GM12878 (cell line): Measurements from ENCODE around the gene PSRC1. TPM values are rescaled to one million over a fixed set of nuclear protein-coding genes. Genes with fewer than 3 reads are reported as not detected.

ENCODE experiments used
- ATAC-seq: fragments of 200-7000 bp; cut with Tn5 transposase; 3 replicates; pipeline ENCODE4 v1.9.1; 2020; ENCODE audit warnings: mild to moderate bottlenecking, moderate library complexity
- BruUV-seq: library from RNA; stranded (reverse); fragments of 400-500 nt; replicated peaks from 2 replicates; lab custom pipeline; 2021; lab: Mats Ljungman, UMichigan
- CTCF ChIA-PET: fragments of 300-600 bp; sonication (Branson Sonifier 250); formaldehyde crosslinking; extraction: SDS; loops from one replicate; lab custom pipeline; 2021; ENCODE audit warnings: inconsistent platforms; lab: Yijun Ruan, JAX
- POLR2A ChIA-PET: fragments of 350-600 bp; formaldehyde crosslinking; extraction: SDS; loops from one replicate; lab custom pipeline; 2021; ENCODE audit warnings: inconsistent platforms; lab: Charles Lee
- RAD21 ChIA-PET: fragments of 300-600 bp; sonication (Branson Sonifier 250); formaldehyde crosslinking; loops from one replicate; lab custom pipeline; 2023; ENCODE audit warnings: antibody characterized with exemption; ENCODE audit not compliant: unreplicated experiment; lab: Charles Lee
- SMC1A ChIA-PET: fragments of 300-600 bp; sonication (Branson Sonifier 250); formaldehyde crosslinking; loops from one replicate; lab custom pipeline; 2023; ENCODE audit not compliant: unreplicated experiment, uncharacterized antibody; lab: Charles Lee
- DNase-seq: peaks from one replicate; pipeline ENCODE4 v3.0.0-alpha.2; 2011; ENCODE audit warnings: low read depth, low spot score
- FAIRE-seq: peaks from 3 replicates; lab custom pipeline; 2011; peaks lifted over from hg19 to GRCh38; lab: Jason Lieb, UNC
- H2AFZ ChIP-seq: 2 replicates; pipeline ENCODE4 v1.6.0; 2011; ENCODE audit warnings: low read depth, low read length, control low read depth; ENCODE audit not compliant: control insufficient read depth
- H3K27ac ChIP-seq: 2 replicates; pipeline ENCODE4 v1.5.1; 2011; ENCODE audit warnings: control low read depth; ENCODE audit not compliant: control insufficient read depth, insufficient read depth
- H3K27me3 ChIP-seq, 2 experiments: replicated peaks in 1 of 2; 2 replicates each; pipeline versions ENCODE4 v1.6.0 to v1.6.1; 2011; ENCODE audit warnings: low read length in 1 of 2; ENCODE audit not compliant: control insufficient read depth in 2 of 2, insufficient read depth in 2 of 2
- H3K36me3 ChIP-seq, 2 experiments: 2 replicates each; pipeline ENCODE4 v1.5.1; 2011; ENCODE audit warnings: low read length in 1 of 2; ENCODE audit not compliant: control insufficient read depth in 2 of 2, insufficient read depth in 2 of 2
- H3K4me1 ChIP-seq: 2 replicates; pipeline ENCODE4 v1.6.1; 2011; ENCODE audit warnings: mild to moderate bottlenecking, low read length, moderate library complexity, mixed read lengths; ENCODE audit not compliant: control insufficient read depth, insufficient read depth
- H3K4me2 ChIP-seq: 2 replicates; pipeline ENCODE4 v1.6.0; 2011; ENCODE audit warnings: control low read depth; ENCODE audit not compliant: control insufficient read depth, insufficient read depth
- H3K4me3 ChIP-seq: fragments of 200-600 bp; sonication (generic); 2 replicates; pipeline ENCODE4 v1.5.1; 2016
- H3K79me2 ChIP-seq: 2 replicates; pipeline ENCODE4 v1.6.0; 2011; ENCODE audit warnings: low read length; ENCODE audit not compliant: control insufficient read depth, insufficient read depth
- H3K9ac ChIP-seq: 2 replicates; pipeline ENCODE4 v1.8.0; 2011; ENCODE audit warnings: low read length, control low read depth, mixed read lengths; ENCODE audit not compliant: control insufficient read depth, insufficient read depth
- H3K9me3 ChIP-seq: replicated peaks from 3 replicates; pipeline ENCODE4 v1.5.1; 2011; ENCODE audit warnings: mild to moderate bottlenecking, low read length; ENCODE audit not compliant: control insufficient read depth, insufficient read depth
- H4K20me1 ChIP-seq: 2 replicates; pipeline ENCODE4 v1.6.0; 2011; ENCODE audit not compliant: control insufficient read depth, insufficient read depth
- ATF3 ChIP-seq: IDR thresholded peaks from 2 replicates; pipeline ENCODE4 v1.6.1; 2011; ENCODE audit warnings: low read depth, mild to moderate bottlenecking, low read length, moderate library complexity, borderline replicate concordance; ENCODE audit errors: extremely low read depth
- HSF1 ChIP-seq: fragments of 150-350 bp; IDR thresholded peaks from 2 replicates; pipeline ENCODE4 v1.6.1; 2014; ENCODE audit warnings: mild to moderate bottlenecking, low read depth, low read length
- RFX5 ChIP-seq: IDR thresholded peaks from 2 replicates; pipeline ENCODE4 v1.6.1; 2011; ENCODE audit warnings: low read depth, low read length, improper control_type of control experiment
- SUZ12 ChIP-seq: fragments of 200-600 bp; sonication (generic); IDR thresholded peaks from one replicate; pipeline ENCODE4 v1.6.1; 2018; ENCODE audit warnings: antibody characterized with exemption, mild to moderate bottlenecking; ENCODE audit not compliant: unreplicated experiment
- ZBTB40 ChIP-seq: fragments of 450-650 bp; IDR thresholded peaks from 2 replicates; pipeline ENCODE4 v1.6.1; 2016; ENCODE audit warnings: mild to moderate bottlenecking, moderate library complexity, borderline replicate concordance
- WGBS: methylation state at CpG from one replicate; pipeline ENCODE4 v1.1.6; 2016; ENCODE audit warnings: low lambda C conversion rate; ENCODE audit not compliant: insufficient replicate concordance, insufficient coverage; ENCODE audit errors: missing lambda C conversion rate; 5-methylcytosine and 5-hydroxymethylcytosine counted together
- in situ Hi-C: fragments of 300-500 bp; cut with MboI; formaldehyde crosslinking; loops from 9 replicates; pipeline ENCODE4 v1.14.3; 2018; ENCODE audit warnings: mixed read lengths
- intact Hi-C: fragments of 100-400 bp; cut with micrococcal nuclease; formaldehyde crosslinking; loops from one replicate; pipeline ENCODE4 v1.14.2; 2022; ENCODE audit not compliant: unreplicated experiment
- polyA plus RNA-seq, 11 experiments: library from polyadenylated mRNA; depleted of rRNA in 4 of 11; unstranded in 6 of 11; stranded (reverse) in 5 of 11; fragments of >200 nt; fragmentation: Nextera tagmentation in 4 of 11; fragmentation: Illumina TruSeq in 1 of 11; extraction: Ambion mirVana in 4 of 11; extraction: Trizol in 1 of 11; gene quantifications; 1 replicate in 1 of 11; 2 replicates in 10 of 11; pipeline versions ENCODE4 v1.2.1 to v1.2.3, GENCODE V29; 2011 to 2016; ENCODE audit warnings: inconsistent platforms in 2 of 11, missing spikeins in 2 of 11, low read depth in 1 of 11
- total RNA-seq, 4 experiments: library from RNA; depleted of rRNA in 3 of 4; stranded (reverse); fragments of >200 nt in 3 of 4; fragmentation: Illumina TruSeq in 1 of 4; extraction: Trizol in 1 of 4; gene quantifications; 2 replicates each; pipeline versions ENCODE4 v1.2.1 to v1.2.3, GENCODE V29; 2013 to 2021

The PSRC1 gene
- total and polyA plus RNA-seq, 10 of the 15 experiments (the other 5 are each of a cell fraction or from before 2014, with no cell fraction given), result 1.2 to 11.8 (median 4.9) TPM

- RAD21 ChIA-PET, result no interaction called here
- Histone ChIP-seq H3K4me2 (no peak overlapping the region), H3K36me3 (no peaks in the 10 kb centered on the region), H3K4me1 (no peaks in the 10 kb centered on the region), H2AFZ (no peak overlapping the region), H3K9ac (no peak overlapping the region), H3K79me2 (no peaks in the 10 kb centered on the region), H3K27me3 (peaks cover 0 to 1% of the 10 kb centered on the region in 2 experiments; a peak in 1 of 4 replicates), H3K9me3 (no peaks in the 10 kb centered on the region), H3K4me3 (no peak overlapping the region), H3K27ac (no peak overlapping the region), H4K20me1 (no peaks in the 10 kb centered on the region)
- CTCF ChIA-PET, result no interaction called here
- BruUV-seq, result no TSS peak
- ATAC-seq (no peak), DNase-seq (no peak), FAIRE-seq (no peak)
- TF ChIP-seq SUZ12 (no peak), RFX5 (no peak), ZBTB40 (no peak), ATF3 (no peak), HSF1 (no peak)
- SMC1A ChIA-PET, result no interaction called here
- POLR2A ChIA-PET, result no interaction called here
- in situ Hi-C loops (no loop called here), intact Hi-C loops (no loop called here)
- 46% methylated on average over 13 of the region's 13 CpGs for WGBS
These were observed 10.7 kb downstream of the PSRC1 start for GRCh38 chr1:109272021-109272799.
